Measurements from ENCODE around the gene TMEM51. TPM values are rescaled to one million over a fixed set of nuclear protein-coding genes. Genes with fewer than 3 reads are reported as not detected.

Gene TMEM51
- total RNA-seq, 1 donor: 0.72 TPM

- H3K79me2 ChIP-seq (ENCODE audit: insufficient read depth, low read length): no peaks in the 10 kb centered on the region
Observed at GRCh38 chr1:15160626-15161025, 7.1 kb downstream of the TMEM51 start.

GRCh38 chr1:15167386-15167785, 13.8 kb downstream of the TMEM51 start:
- no peak overlapping the region for H3K4me3 ChIP-seq (ENCODE audit: insufficient read depth, low read length)
- H3K27me3 ChIP-seq (ENCODE audit: insufficient read depth, low read length): no peaks in the 10 kb centered on the region
- H3K36me3 ChIP-seq (ENCODE audit: insufficient read depth, low read length): no peaks in the 10 kb centered on the region
- peaks cover 21% of the 10 kb centered on the region for H3K4me1 ChIP-seq (ENCODE audit: insufficient read depth, low read length)
- H4K20me1 ChIP-seq (ENCODE audit: insufficient read depth, low read length): no peaks in the 10 kb centered on the region
- H3K79me2 ChIP-seq (ENCODE audit: insufficient read depth, low read length): no peaks in the 10 kb centered on the region
- peak overlapping the region; percentile 63 for H3K27ac ChIP-seq (ENCODE audit: low read depth, low read length)
- H2AFZ ChIP-seq (ENCODE audit: low read length): no peak overlapping the region
- no peak for DNase-seq (ENCODE audit: insufficient read length, low spot score, missing footprints)
- H3K9me3 ChIP-seq (ENCODE audit: low read depth, low read length): no peaks in the 10 kb centered on the region
- H3K4me2 ChIP-seq (ENCODE audit: insufficient read depth, low read length): peak overlapping the region; percentile 4
- TF ChIP-seq CTCF (IDR thresholded peaks at IDR 0.05; ENCODE audit: extremely low read depth, low read depth, low read length): no peak

More at GRCh38 chr1:15160626-15161025, 7.1 kb downstream of the TMEM51 start:
- DNase-seq (ENCODE audit: insufficient read length, low spot score, missing footprints): no peak
- no peak overlapping the region for H2AFZ ChIP-seq (ENCODE audit: low read length)
- no peak for TF ChIP-seq CTCF (IDR thresholded peaks at IDR 0.05; ENCODE audit: extremely low read depth, low read depth, low read length)
- H3K9me3 ChIP-seq (ENCODE audit: low read depth, low read length): no peaks in the 10 kb centered on the region
- peaks cover 11% of the 10 kb centered on the region for H3K4me1 ChIP-seq (ENCODE audit: insufficient read depth, low read length)
- no peak overlapping the region for H3K27ac ChIP-seq (ENCODE audit: low read depth, low read length)
- no peaks in the 10 kb centered on the region for H3K27me3 ChIP-seq (ENCODE audit: insufficient read depth, low read length)
- no peak overlapping the region for H3K4me2 ChIP-seq (ENCODE audit: insufficient read depth, low read length)
- H4K20me1 ChIP-seq (ENCODE audit: insufficient read depth, low read length): no peaks in the 10 kb centered on the region
- H3K4me3 ChIP-seq (ENCODE audit: insufficient read depth, low read length): no peak overlapping the region
- no peaks in the 10 kb centered on the region for H3K36me3 ChIP-seq (ENCODE audit: insufficient read depth, low read length)

- Histone ChIP-seq H3K4me2 (ENCODE audit: insufficient read depth, low read length) (peak overlapping the region; percentile 7), H3K9me3 (ENCODE audit: low read depth, low read length) (no peaks in the 10 kb centered on the region), H3K27me3 (ENCODE audit: insufficient read depth, low read length) (no peaks in the 10 kb centered on the region), H3K4me1 (ENCODE audit: insufficient read depth, low read length) (peaks cover 26% of the 10 kb centered on the region), H3K4me3 (ENCODE audit: insufficient read depth, low read length) (no peak overlapping the region), H3K27ac (ENCODE audit: low read depth, low read length) (peak overlapping the region; percentile 63), H3K36me3 (ENCODE audit: insufficient read depth, low read length) (no peaks in the 10 kb centered on the region), H4K20me1 (ENCODE audit: insufficient read depth, low read length) (no peaks in the 10 kb centered on the region), H2AFZ (ENCODE audit: low read length) (peak overlapping the region; percentile 0), H3K79me2 (ENCODE audit: insufficient read depth, low read length) (no peaks in the 10 kb centered on the region)
- TF ChIP-seq CTCF (IDR thresholded peaks at IDR 0.05; ENCODE audit: extremely low read depth, low read depth, low read length): peak; percentile 19
- DNase-seq (ENCODE audit: insufficient read length, low spot score, missing footprints): peak; percentile 93
Observed at GRCh38 chr1:15168479-15168878, 14.9 kb downstream of the TMEM51 start.

- TF ChIP-seq CTCF (IDR thresholded peaks at IDR 0.05; ENCODE audit: extremely low read depth, low read depth, low read length): no peak
- no peak overlapping the region for H3K4me2 ChIP-seq (ENCODE audit: insufficient read depth, low read length)
- H4K20me1 ChIP-seq (ENCODE audit: insufficient read depth, low read length): no peaks in the 10 kb centered on the region
- no peak overlapping the region for H3K27ac ChIP-seq (ENCODE audit: low read depth, low read length)
- no peaks in the 10 kb centered on the region for H3K36me3 ChIP-seq (ENCODE audit: insufficient read depth, low read length)
- no peak for DNase-seq (ENCODE audit: insufficient read length, low spot score, missing footprints)
- no peak overlapping the region for H3K4me3 ChIP-seq (ENCODE audit: insufficient read depth, low read length)
- no peaks in the 10 kb centered on the region for H3K27me3 ChIP-seq (ENCODE audit: insufficient read depth, low read length)
- H2AFZ ChIP-seq (ENCODE audit: low read length): no peak overlapping the region
- H3K79me2 ChIP-seq (ENCODE audit: insufficient read depth, low read length): no peaks in the 10 kb centered on the region
- peaks cover 26% of the 10 kb centered on the region for H3K4me1 ChIP-seq (ENCODE audit: insufficient read depth, low read length)
- H3K9me3 ChIP-seq (ENCODE audit: low read depth, low read length): no peaks in the 10 kb centered on the region
Observed at GRCh38 chr1:15170071-15170470, 16.5 kb downstream of the TMEM51 start.
